Heart left ventricle (tissue), 16 donors: ENCODE measurements around the gene VAMP3. TPM values are rescaled to one million over a fixed set of nuclear protein-coding genes. Genes with fewer than 3 reads are reported as not detected.

Experiments used
- ATAC-seq, 4 donors: fragments of 200-7000 bp; cut with Tn5 transposase; one replicate each; pipeline ENCODE4 v1.9.1; 2020 to 2022; ENCODE audit warnings: moderate library complexity in 4 of 4, mild to moderate bottlenecking in 3 of 4, moderate number of reproducible peaks in 1 of 4
- DNase-seq, 5 donors: peaks; one replicate each; pipeline ENCODE4 v3.0.0-alpha.2; 2020
- H3K27ac ChIP-seq, 12 donors: fragments of 200-600 bp; sonication (generic) in 4 of 12; one replicate each; pipeline versions ENCODE4 v1.5.0 to v1.8.0; 2016 to 2022; ENCODE audit warnings: mild to moderate bottlenecking in 2 of 12
- H3K27me3 ChIP-seq, 9 donors: fragments of 200-600 bp; sonication (generic) in 2 of 9; one replicate each; pipeline versions ENCODE4 v1.5.1 to v1.8.0; 2016 to 2022; ENCODE audit warnings: mild to moderate bottlenecking in 3 of 9
- H3K36me3 ChIP-seq, 9 donors: fragments of 200-600 bp; sonication (generic) in 2 of 9; one replicate each; pipeline versions ENCODE4 v1.5.0 to v1.8.0; 2018 to 2022; ENCODE audit warnings: mild to moderate bottlenecking in 2 of 9
- H3K4me1 ChIP-seq, 12 donors: fragments of 200-600 bp; sonication (generic) in 4 of 12; one replicate each; pipeline versions ENCODE4 v1.5.0 to v1.8.0; 2016 to 2022; ENCODE audit warnings: mild to moderate bottlenecking in 3 of 12
- H3K4me3 ChIP-seq, 12 donors: fragments of 200-600 bp; sonication (generic) in 4 of 12; one replicate each; pipeline versions ENCODE4 v1.5.0 to v1.8.0; 2017 to 2022; ENCODE audit warnings: mild to moderate bottlenecking in 9 of 12, moderate library complexity in 4 of 12
- H3K9me3 ChIP-seq, 12 donors: fragments of 200-600 bp; sonication (generic) in 4 of 12; one replicate each; pipeline versions ENCODE4 v1.5.0 to v1.8.0; 2016 to 2022; ENCODE audit warnings: mild to moderate bottlenecking in 1 of 12
- POLR2A ChIP-seq, 2 donors: fragments of 450-650 bp; IDR thresholded peaks; one replicate each; pipeline ENCODE4 v1.6.1; 2017; ENCODE audit warnings: antibody characterized with exemption in 2 of 2, mild to moderate bottlenecking in 2 of 2, moderate library complexity in 2 of 2
- WGBS, 4 donors: extraction: QIAGEN DNeasy Blood & Tissue Kit in 2 of 4; methylation state at CpG; one replicate each; pipeline versions ENCODE4 v1.1.5 to v1.1.7; 2013 to 2018; 5-methylcytosine and 5-hydroxymethylcytosine counted together
- intact Hi-C, 10 donors: fragments of 100-400 bp; cut with DNase I; formaldehyde crosslinking; loops; one replicate each; pipeline versions ENCODE4 v1.11.1 to v1.14.2; 2022
- polyA plus RNA-seq, 2 donors: library from polyadenylated mRNA; stranded (reverse); fragments of 200-250 nt; gene quantifications; one replicate each; pipeline ENCODE4 v1.2.3, GENCODE V29; 2013
- total RNA-seq, 9 donors: library from RNA; depleted of rRNA in 2 of 9; stranded (reverse); fragments of >200 nt in 2 of 9; fragmentation: NEBNext Ultra II Directional in 3 of 9; extraction: Animal tissue kit (Norgen Biotek cat#: 25700) in 3 of 9; gene quantifications; one replicate each; pipeline versions ENCODE4 v1.1.0 to v1.2.4, GENCODE V29; 2016 to 2023
- TF ChIP-seq, protein P1 (sequence below), 12 donors: fragments of 200-600 bp; sonication (generic) in 4 of 12; IDR thresholded peaks; one replicate each; pipeline versions ENCODE4 v1.5.0 to v1.8.0; 2018 to 2022; ENCODE audit warnings: antibody characterized with exemption in 12 of 12, mild to moderate bottlenecking in 5 of 12
- donor health status: ischemic (EF 13 %, LVEDD 7.1; RV severe dilation, severe dysfunction).
- donor health status: healthy with polysubstance abuse.
- donor health status: DM: no; HTN: yes; CAD: no.
- donor health status: DM: no; HTN: no; CAD: no.
- donor health status: ischemic (EF 25% LVEDD 6.9; RV normal size, moderate dysfunction).
- donor health status: ischemic (EF 25% LVEDD 5.7; RV mildly dilated, moderate dysfunction).
- donor health status: healthy.
- donor health status: DM: yes; HTN: yes; CAD: no.
- donor health status: ischemic (EF 35%, LVEDD 5.7; RV mildly dilated, moderate dysfunction).
- donor health status: nonischemic (EF 11% LVEDD 7.7; RV severe dilation, severe dysfunction).
- donor health status: DM: yes; HTN: yes; CAD: no.
- donor health status: PGD.
- donor health status: ischemic (EF 29% LVEDD 5.4; RV normal size, mild dysfunction).
- donor health status: nonischemic (EF 23%, LVEDD 6.1; RV moderate dilation, normal function).

The VAMP3 gene
- total and polyA plus RNA-seq, 11 donors, result 40.2 to 100 (median 70.9) TPM

DNA sequence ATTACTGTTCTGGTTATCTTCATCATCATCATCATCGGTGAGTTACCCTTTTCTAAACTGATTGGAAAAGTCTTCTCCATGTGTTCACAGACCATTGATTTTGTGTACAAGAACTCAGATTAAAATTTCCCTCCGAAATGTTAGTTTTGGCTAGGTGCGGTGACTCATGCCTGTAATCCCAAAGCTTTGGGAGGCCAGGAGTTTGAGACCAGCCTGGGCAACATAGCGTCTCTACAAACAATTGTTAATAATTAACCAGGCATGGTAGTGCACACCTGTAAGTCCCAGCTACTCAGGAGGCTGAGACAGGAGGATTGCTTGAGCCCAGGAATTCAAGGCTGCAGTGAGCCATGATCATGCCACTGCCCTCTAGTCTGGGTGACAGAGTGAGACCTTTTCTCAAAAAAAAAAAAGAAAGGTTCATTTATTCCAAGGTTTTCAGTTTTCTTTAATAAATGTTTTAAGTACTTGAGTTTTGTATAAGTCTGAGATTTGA, 7.1 kb downstream of the VAMP3 start:
- DNase-seq (no peak), ATAC-seq (no peak)
- H3K27me3 ChIP-seq, result no peaks in the 10 kb centered on the region
- no peak overlapping the region for H3K27ac ChIP-seq
- H3K36me3 ChIP-seq, result peaks cover 0 to 82% (median 65%) of the 10 kb centered on the region in 9 donors
- 96 to 98% (median 96%) methylated on average over 4 of the region's 4 CpGs for WGBS, 4 donors
- H3K4me1 ChIP-seq, result peaks cover 0 to 34% (median 6%) of the 10 kb centered on the region in 12 donors
- TF ChIP-seq, protein P1, sequence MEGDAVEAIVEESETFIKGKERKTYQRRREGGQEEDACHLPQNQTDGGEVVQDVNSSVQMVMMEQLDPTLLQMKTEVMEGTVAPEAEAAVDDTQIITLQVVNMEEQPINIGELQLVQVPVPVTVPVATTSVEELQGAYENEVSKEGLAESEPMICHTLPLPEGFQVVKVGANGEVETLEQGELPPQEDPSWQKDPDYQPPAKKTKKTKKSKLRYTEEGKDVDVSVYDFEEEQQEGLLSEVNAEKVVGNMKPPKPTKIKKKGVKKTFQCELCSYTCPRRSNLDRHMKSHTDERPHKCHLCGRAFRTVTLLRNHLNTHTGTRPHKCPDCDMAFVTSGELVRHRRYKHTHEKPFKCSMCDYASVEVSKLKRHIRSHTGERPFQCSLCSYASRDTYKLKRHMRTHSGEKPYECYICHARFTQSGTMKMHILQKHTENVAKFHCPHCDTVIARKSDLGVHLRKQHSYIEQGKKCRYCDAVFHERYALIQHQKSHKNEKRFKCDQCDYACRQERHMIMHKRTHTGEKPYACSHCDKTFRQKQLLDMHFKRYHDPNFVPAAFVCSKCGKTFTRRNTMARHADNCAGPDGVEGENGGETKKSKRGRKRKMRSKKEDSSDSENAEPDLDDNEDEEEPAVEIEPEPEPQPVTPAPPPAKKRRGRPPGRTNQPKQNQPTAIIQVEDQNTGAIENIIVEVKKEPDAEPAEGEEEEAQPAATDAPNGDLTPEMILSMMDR (IDR thresholded peaks at IDR 0.05), result no peak
- TF ChIP-seq POLR2A (IDR thresholded peaks at IDR 0.05), result no peak
- H3K4me3 ChIP-seq, result no peak overlapping the region
- intact Hi-C loops, result no loop called here
- no peaks in the 10 kb centered on the region for H3K9me3 ChIP-seq

DNA sequence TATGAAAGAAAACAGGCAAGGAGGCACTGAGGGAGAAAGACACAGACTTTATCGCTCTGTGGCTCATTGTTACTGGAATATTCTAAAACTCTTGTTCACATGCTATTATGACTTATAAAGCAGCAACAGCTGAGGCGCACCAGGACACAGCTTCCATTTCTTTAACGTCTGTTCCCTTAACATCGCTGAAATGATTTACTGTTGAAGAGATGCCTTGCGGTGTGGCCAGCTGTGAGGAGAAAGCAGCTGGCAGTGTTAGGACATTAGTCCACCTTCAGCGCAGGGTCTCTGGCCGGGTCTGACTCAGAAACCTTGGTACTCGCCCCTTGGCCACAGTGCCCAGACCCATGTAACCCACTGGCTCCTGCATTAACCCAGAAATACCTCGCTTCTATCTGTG, 9.9 kb downstream of the VAMP3 start:
- H3K9me3 ChIP-seq, result no peaks in the 10 kb centered on the region
- no peak for ATAC-seq
- no peaks in the 10 kb centered on the region for H3K27me3 ChIP-seq
- no peak overlapping the region for H3K27ac ChIP-seq
- peaks cover 0 to 64% (median 52%) of the 10 kb centered on the region in 9 donors for H3K36me3 ChIP-seq
- H3K4me1 ChIP-seq, result peaks cover 0 to 38% (median 16%) of the 10 kb centered on the region in 12 donors
- DNase-seq, result no peak
- WGBS, 4 donors, result 87 to 97% (median 96%) methylated on average over 9 of the region's 9 CpGs
- H3K4me3 ChIP-seq, result no peak overlapping the region
- no peak for TF ChIP-seq POLR2A (IDR thresholded peaks at IDR 0.05)
- TF ChIP-seq, protein P1 (IDR thresholded peaks at IDR 0.05), result no peak
- intact Hi-C loops, result no loop called here

DNA sequence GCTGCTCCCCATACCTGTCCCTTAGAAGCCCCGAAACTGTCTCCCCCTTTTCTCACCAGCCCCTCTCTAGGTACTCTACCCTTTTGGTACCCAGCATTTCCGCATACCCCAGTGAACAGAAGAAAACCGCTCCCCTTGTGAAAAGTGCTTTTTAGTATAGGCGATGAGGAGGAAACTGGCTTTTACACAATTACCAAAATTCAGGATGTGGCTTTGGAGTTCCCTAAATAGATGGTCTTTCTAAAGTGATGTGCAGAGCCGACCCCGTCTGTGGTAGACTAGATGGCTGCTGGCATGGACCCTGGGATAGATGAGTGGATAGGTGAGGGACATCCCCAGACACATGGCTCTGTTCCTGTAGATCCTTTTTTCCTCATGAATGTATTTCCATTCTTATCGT, 10.4 kb downstream of the VAMP3 start:
- H3K4me1 ChIP-seq, result peaks cover 0 to 42% (median 20%) of the 10 kb centered on the region in 12 donors
- intact Hi-C loops, result no loop called here
- WGBS, 4 donors, result 74 to 85% (median 79%) methylated on average over 7 of the region's 7 CpGs
- DNase-seq (no peak), ATAC-seq (no peak)
- H3K27ac ChIP-seq, result no peak overlapping the region
- H3K36me3 ChIP-seq, result peaks cover 0 to 64% (median 47%) of the 10 kb centered on the region in 9 donors
- no peaks in the 10 kb centered on the region for H3K9me3 ChIP-seq
- H3K27me3 ChIP-seq, result no peaks in the 10 kb centered on the region
- H3K4me3 ChIP-seq, result no peak overlapping the region
- no peak for TF ChIP-seq POLR2A (IDR thresholded peaks at IDR 0.05)
- TF ChIP-seq, protein P1 (IDR thresholded peaks at IDR 0.05), result no peak

DNA sequence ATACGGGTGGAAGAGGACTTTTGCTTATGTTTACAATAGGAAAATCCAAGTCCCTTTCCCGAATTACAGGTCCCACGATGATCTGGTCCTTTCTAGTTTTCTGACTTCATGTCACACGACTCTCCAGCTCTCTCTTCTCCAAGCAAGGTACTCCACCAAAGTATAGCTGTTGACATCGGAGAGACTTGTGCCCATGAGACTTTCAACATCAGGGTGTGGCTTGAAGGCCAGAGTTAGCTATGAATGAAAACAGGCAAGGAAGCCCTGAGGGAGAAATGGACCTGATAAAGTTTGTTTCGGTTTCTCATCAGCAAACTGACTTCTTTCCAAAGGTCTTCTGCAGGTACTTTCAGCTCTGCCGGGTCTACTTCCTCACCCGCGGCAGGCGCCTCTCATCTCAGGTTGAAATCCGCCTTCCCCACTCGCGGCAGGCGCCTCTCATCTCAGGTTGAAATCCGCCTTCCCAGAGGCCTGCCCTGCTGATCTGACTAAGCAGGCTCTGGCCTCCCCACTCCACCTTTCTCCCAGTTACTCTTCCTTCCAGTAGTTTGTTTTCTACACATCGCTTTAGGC, 10.9 kb downstream of the VAMP3 start:
- ATAC-seq (no peak), DNase-seq (no peak)
- TF ChIP-seq, protein P1 (IDR thresholded peaks at IDR 0.05), result no peak
- TF ChIP-seq POLR2A (IDR thresholded peaks at IDR 0.05), result no peak
- Histone ChIP-seq H3K27me3 (no peaks in the 10 kb centered on the region), H3K4me3 (peak overlapping the region in 1 of 12 donors; percentile 24), H3K27ac (peak overlapping the region in 4 of 12 donors; percentile 86 to 99 (median 92)), H3K9me3 (no peaks in the 10 kb centered on the region), H3K36me3 (peaks cover 0 to 64% (median 45%) of the 10 kb centered on the region in 9 donors), H3K4me1 (peaks cover 0 to 47% (median 25%) of the 10 kb centered on the region in 12 donors)
- WGBS, 4 donors, result 86 to 93% (median 88%) methylated on average over 16 of the region's 16 CpGs
- intact Hi-C loops, result no loop called here
